Measurements from ENCODE around the gene UQCRC1. TPM values are rescaled to one million over a fixed set of nuclear protein-coding genes. Genes with fewer than 3 reads are reported as not detected.
A peak's percentile ranks its signal among the peaks of the same experiment; 100 is the strongest.

UQCRC1 gene
- total RNA-seq, 6 donors from 2014 or later = 119 to 239 (median 154) TPM

GRCh38 chr3:48635222-48636021 lies 26.0 kb upstream of the UQCRC1 start, which contains the start of gene SLC26A6:
SLC26A6 (minus strand) TSS chr3:48635461; CDS start chr3:48635393, 68 bp downstream.
- H3K4me1 ChIP-seq = peaks cover 18 to 26% (median 23%) of the 10 kb centered on the region in 4 donors
- no peaks in the 10 kb centered on the region for H3K27me3 ChIP-seq
- 2% methylated on average over 25 of the region's 68 CpGs; no CpG with 5 or more reads in 1 of the 2 donors for WGBS, 2 donors
- ATAC-seq (ENCODE audit: low FRiP score in 2 of 2) (peak; percentile 98 to 99), DNase-seq (peak; percentile 98 to 100)
- H3K4me3 ChIP-seq = peak within 1 kb of the TSS; percentile 77 to 98 (median 87)
- H3K36me3 ChIP-seq = peaks cover 0 to 29% (median 11%) of the 10 kb centered on the region in 4 donors
- no peaks in the 10 kb centered on the region for H3K9me3 ChIP-seq
- H3K27ac ChIP-seq = peak within 1 kb of the TSS; percentile 71 to 86 (median 82)
- no peak for TF ChIP-seq EP300 (IDR thresholded peaks at IDR 0.05)
- peak; percentile 21 to 71 (median 52) for TF ChIP-seq CTCF (IDR thresholded peaks at IDR 0.05)
- TF ChIP-seq POLR2A (IDR thresholded peaks at IDR 0.05) = peak in 2 of 4 donors; percentile 39 to 72
- peak in 1 of 2 donors; percentile 83 for TF ChIP-seq POLR2AphosphoS5 (IDR thresholded peaks at IDR 0.05)

- Histone ChIP-seq H3K4me1 (peaks cover 18 to 26% (median 23%) of the 10 kb centered on the region in 4 donors), H3K36me3 (peaks cover 0 to 34% (median 17%) of the 10 kb centered on the region in 4 donors), H3K27ac (peak overlapping the region; percentile 71 to 86 (median 82)), H3K4me3 (peak overlapping the region; percentile 77 to 98 (median 87)), H3K27me3 (no peaks in the 10 kb centered on the region), H3K9me3 (no peaks in the 10 kb centered on the region)
- TF ChIP-seq POLR2A (IDR thresholded peaks at IDR 0.05) (no peak), CTCF (IDR thresholded peaks at IDR 0.05) (no peak), EP300 (IDR thresholded peaks at IDR 0.05) (no peak), POLR2AphosphoS5 (IDR thresholded peaks at IDR 0.05) (no peak)
- WGBS, 2 donors = 10% methylated on average over 8 to 9 of the region's 30 CpGs
- peak; percentile 10 to 70 for ATAC-seq (ENCODE audit: low FRiP score in 2 of 2)
- DNase-seq = peak in 1 of 2 donors; percentile 72
These were observed 25.3 kb upstream of the UQCRC1 start for GRCh38 chr3:48634661-48635221.

- WGBS, 2 donors = 86 to 95% methylated on average over 1 to 2 of the region's 2 CpGs
- no peak for TF ChIP-seq POLR2A (IDR thresholded peaks at IDR 0.05)
- TF ChIP-seq EP300 (IDR thresholded peaks at IDR 0.05) = no peak
- TF ChIP-seq POLR2AphosphoS5 (IDR thresholded peaks at IDR 0.05) = no peak
- no peak for TF ChIP-seq CTCF (IDR thresholded peaks at IDR 0.05)
- ATAC-seq (ENCODE audit: low FRiP score in 2 of 2) (no peak), DNase-seq (no peak)
- Histone ChIP-seq H3K27ac (peak overlapping the region in 1 of 4 donors; percentile 79), H3K36me3 (peaks cover 0 to 44% (median 24%) of the 10 kb centered on the region in 4 donors), H3K9me3 (no peaks in the 10 kb centered on the region), H3K4me1 (peaks cover 18 to 26% (median 23%) of the 10 kb centered on the region in 4 donors), H3K4me3 (no peak overlapping the region), H3K27me3 (no peaks in the 10 kb centered on the region)
These were observed 24.3 kb upstream of the UQCRC1 start for GRCh38 chr3:48633743-48634142.

- no peak for ATAC-seq (ENCODE audit: low FRiP score in 2 of 2)
- Histone ChIP-seq H3K36me3 (peaks cover 0 to 48% (median 26%) of the 10 kb centered on the region in 4 donors), H3K9me3 (no peaks in the 10 kb centered on the region), H3K4me1 (peaks cover 18 to 26% (median 23%) of the 10 kb centered on the region in 4 donors), H3K27me3 (no peaks in the 10 kb centered on the region), H3K27ac (no peak overlapping the region), H3K4me3 (no peak overlapping the region)
- TF ChIP-seq CTCF (IDR thresholded peaks at IDR 0.05) = no peak
- 97% methylated on average over 13 to 15 of the region's 15 CpGs for WGBS, 2 donors
- DNase-seq = peak in 1 of 2 donors; percentile 77
These were observed 23.8 kb upstream of the UQCRC1 start for GRCh38 chr3:48633256-48633655.

Data from upper lobe of left lung (tissue), 6 donors.